Ascending aorta (tissue), 2 donors: ENCODE data around the gene TRMT10A. TPM values are rescaled to one million over a fixed set of nuclear protein-coding genes. Genes with fewer than 3 reads are reported as not detected.
A peak's percentile ranks its signal among the peaks of the same experiment; 100 is the strongest.

ENCODE experiments used
- DNase-seq, 2 donors: peaks; one replicate each; pipeline ENCODE4 v3.0.0-alpha.2; 2019; ENCODE audit warnings: low spot score in 2 of 2
- H3K27ac ChIP-seq, 2 donors: fragments of 200-600 bp; sonication (generic); one replicate each; pipeline ENCODE4 v1.5.1; 2016 to 2017; ENCODE audit warnings: mild to moderate bottlenecking in 1 of 2
- H3K27me3 ChIP-seq: fragments of 200-600 bp; sonication (generic); one replicate; pipeline ENCODE4 v1.5.1; 2017
- H3K36me3 ChIP-seq, 2 donors: fragments of 200-600 bp; sonication (generic); one replicate each; pipeline ENCODE4 v1.5.1; 2016
- H3K4me1 ChIP-seq, 2 donors: fragments of 200-600 bp; sonication (generic); one replicate each; pipeline ENCODE4 v1.5.1; 2016 to 2017; ENCODE audit warnings: mild to moderate bottlenecking in 1 of 2
- H3K4me3 ChIP-seq, 2 donors: fragments of 200-600 bp; sonication (generic); one replicate each; pipeline ENCODE4 v1.5.1; 2016 to 2017; ENCODE audit warnings: mild to moderate bottlenecking in 1 of 2
- H3K9me3 ChIP-seq, 2 donors: fragments of 200-600 bp; sonication (generic); one replicate each; pipeline ENCODE4 v1.5.1; 2016
- intact Hi-C: fragments of 100-400 bp; cut with DNase I; formaldehyde crosslinking; loops from one replicate; pipeline ENCODE4 v1.15.1; 2023
- total RNA-seq: library from RNA; depleted of rRNA; stranded (reverse); fragments of >200 nt; gene quantifications from one replicate; pipeline ENCODE4 v1.1.0, GENCODE V29; 2016
- TF ChIP-seq, protein P1 (sequence below), 3 experiments: fragments of 200-600 bp in 2 of 3; fragments of 450-650 bp in 1 of 3; sonication (generic) in 2 of 3; IDR thresholded peaks; one replicate each; pipeline ENCODE4 v1.5.1; 2016 to 2019; ENCODE audit warnings: antibody characterized with exemption in 3 of 3, mild to moderate bottlenecking in 1 of 3, moderate library complexity in 1 of 3

The TRMT10A gene, protein sequence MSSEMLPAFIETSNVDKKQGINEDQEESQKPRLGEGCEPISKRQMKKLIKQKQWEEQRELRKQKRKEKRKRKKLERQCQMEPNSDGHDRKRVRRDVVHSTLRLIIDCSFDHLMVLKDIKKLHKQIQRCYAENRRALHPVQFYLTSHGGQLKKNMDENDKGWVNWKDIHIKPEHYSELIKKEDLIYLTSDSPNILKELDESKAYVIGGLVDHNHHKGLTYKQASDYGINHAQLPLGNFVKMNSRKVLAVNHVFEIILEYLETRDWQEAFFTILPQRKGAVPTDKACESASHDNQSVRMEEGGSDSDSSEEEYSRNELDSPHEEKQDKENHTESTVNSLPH
- total RNA-seq: not detected

DNA sequence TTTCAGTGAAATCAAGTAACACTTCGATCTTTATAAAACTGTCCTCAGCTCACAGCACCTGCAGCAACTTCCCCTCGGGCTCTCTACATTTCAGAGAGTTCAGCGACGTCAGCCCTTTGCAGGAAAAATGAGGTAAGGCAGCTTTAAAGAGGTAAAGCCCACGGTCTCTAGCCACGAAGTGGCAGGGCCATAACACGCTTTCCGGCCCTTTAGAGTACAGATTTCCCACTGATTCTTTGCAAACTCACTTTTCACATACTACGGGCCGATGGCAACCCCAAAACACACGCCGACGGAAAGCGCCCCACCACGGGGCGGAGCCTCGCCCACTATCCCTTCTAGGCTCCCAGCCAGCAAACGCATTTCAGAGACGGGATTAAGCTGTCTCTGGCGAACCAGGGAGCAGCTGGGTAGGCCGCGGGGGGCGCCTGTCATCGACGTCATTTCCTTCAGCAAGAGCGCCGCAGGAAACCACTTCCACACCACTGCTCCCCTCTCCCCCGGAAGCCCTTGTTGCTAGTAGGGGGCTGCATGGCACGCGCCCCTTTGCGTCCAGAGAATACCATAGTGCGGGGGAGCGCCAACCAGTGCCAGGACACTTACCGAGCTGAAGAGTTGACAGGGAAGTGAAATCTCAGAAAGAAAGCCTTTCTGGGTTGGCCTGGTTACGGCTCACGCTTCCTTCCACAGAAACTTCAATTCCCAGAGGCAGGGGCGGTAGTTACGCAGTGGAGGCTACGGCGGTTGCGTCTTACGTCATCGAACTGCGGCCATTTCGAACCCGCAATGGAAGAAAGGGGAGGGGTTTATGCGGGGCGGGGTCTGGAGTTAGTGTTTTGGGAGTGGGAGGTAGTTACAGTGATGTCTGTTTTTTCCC, at the start of gene TRMT10A:
Gene TRMT10A (minus strand): TSS at position 730 of the 877 bp plus-strand sequence. CDS start 4,701 bp downstream, outside the sequence.
- H3K4me3 ChIP-seq: peak within 1 kb of the TSS; percentile 75 to 79
- TF ChIP-seq, protein P1, sequence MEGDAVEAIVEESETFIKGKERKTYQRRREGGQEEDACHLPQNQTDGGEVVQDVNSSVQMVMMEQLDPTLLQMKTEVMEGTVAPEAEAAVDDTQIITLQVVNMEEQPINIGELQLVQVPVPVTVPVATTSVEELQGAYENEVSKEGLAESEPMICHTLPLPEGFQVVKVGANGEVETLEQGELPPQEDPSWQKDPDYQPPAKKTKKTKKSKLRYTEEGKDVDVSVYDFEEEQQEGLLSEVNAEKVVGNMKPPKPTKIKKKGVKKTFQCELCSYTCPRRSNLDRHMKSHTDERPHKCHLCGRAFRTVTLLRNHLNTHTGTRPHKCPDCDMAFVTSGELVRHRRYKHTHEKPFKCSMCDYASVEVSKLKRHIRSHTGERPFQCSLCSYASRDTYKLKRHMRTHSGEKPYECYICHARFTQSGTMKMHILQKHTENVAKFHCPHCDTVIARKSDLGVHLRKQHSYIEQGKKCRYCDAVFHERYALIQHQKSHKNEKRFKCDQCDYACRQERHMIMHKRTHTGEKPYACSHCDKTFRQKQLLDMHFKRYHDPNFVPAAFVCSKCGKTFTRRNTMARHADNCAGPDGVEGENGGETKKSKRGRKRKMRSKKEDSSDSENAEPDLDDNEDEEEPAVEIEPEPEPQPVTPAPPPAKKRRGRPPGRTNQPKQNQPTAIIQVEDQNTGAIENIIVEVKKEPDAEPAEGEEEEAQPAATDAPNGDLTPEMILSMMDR (IDR thresholded peaks at IDR 0.05): peak in 2 of 3 experiments; percentile 23 to 24
- intact Hi-C loops: loop anchor here (1.0 to 10.0 kb wide), 8 partner anchors 47 to 387 kb away; partner anchors contain the start of genes ADH1B, C4orf54, H2AZ1 and LAMTOR3
- peak; percentile 85 to 99 for DNase-seq
- H3K36me3 ChIP-seq: no peaks in the 10 kb centered on the region
- H3K27me3 ChIP-seq: no peaks in the 10 kb centered on the region
- peaks cover 5 to 8% of the 10 kb centered on the region in 2 donors for H3K4me1 ChIP-seq
- no peaks in the 10 kb centered on the region for H3K9me3 ChIP-seq
- H3K27ac ChIP-seq: peak within 1 kb of the TSS; percentile 97

DNA sequence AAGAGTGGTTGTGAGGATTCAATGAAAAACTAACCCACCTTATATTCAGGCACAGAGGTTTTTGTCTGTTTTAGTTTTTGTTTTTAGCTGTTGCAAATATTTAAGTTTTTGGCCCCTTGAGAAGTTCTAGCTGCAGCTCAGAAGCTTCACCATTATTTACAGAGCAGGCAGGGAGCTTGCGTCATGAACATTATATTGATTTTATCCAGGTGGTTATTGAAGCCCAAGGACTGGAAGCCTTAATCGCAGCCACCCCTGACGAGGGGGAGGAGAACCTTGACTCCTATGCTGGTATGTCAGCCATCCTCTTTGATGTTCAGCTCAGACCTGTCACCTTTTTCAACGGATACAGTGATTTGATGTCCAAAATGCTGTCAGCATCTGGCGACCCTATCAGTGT, 48.9 kb upstream of the TRMT10A start:
- DNase-seq: no peak
- H3K27ac ChIP-seq: no peak overlapping the region
- peaks cover 0 to 11% of the 10 kb centered on the region in 2 donors for H3K4me1 ChIP-seq
- intact Hi-C loops: loop anchor here (5.0 kb wide), 1 partner anchor 335 kb away; the partner anchor contains the start of gene DNAJB14
- TF ChIP-seq, protein P1 (IDR thresholded peaks at IDR 0.05): no peak
- H3K4me3 ChIP-seq: no peak overlapping the region
- no peaks in the 10 kb centered on the region for H3K27me3 ChIP-seq
- H3K36me3 ChIP-seq: no peaks in the 10 kb centered on the region
- no peaks in the 10 kb centered on the region for H3K9me3 ChIP-seq

DNA sequence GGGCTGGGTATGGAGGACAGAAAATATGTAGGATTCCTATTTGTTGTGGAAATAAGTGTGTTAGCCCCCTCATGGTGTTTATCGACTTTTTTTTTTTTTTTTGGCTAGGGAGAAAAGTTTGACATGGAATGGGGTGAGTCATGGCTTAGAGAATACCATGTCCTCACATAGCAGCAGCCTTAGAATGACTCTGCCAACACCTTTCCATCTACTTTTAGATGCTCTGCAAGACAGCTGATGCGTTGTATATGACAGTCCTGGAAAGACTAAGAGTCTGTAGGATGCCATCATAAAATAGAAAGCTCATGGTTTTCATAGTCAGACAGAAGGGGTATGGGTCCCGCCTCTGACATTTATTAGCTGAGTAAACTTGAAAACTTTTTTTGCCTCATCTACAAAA, 48.4 kb upstream of the TRMT10A start:
- TF ChIP-seq, protein P1 (IDR thresholded peaks at IDR 0.05): no peak
- Histone ChIP-seq H3K4me3 (no peak overlapping the region), H3K27ac (no peak overlapping the region), H3K36me3 (no peaks in the 10 kb centered on the region), H3K27me3 (no peaks in the 10 kb centered on the region), H3K9me3 (no peaks in the 10 kb centered on the region), H3K4me1 (peaks cover 0 to 11% of the 10 kb centered on the region in 2 donors)
- DNase-seq: no peak
- intact Hi-C loops: loop anchor here (5.0 kb wide), 1 partner anchor 335 kb away; the partner anchor contains the start of gene DNAJB14

DNA sequence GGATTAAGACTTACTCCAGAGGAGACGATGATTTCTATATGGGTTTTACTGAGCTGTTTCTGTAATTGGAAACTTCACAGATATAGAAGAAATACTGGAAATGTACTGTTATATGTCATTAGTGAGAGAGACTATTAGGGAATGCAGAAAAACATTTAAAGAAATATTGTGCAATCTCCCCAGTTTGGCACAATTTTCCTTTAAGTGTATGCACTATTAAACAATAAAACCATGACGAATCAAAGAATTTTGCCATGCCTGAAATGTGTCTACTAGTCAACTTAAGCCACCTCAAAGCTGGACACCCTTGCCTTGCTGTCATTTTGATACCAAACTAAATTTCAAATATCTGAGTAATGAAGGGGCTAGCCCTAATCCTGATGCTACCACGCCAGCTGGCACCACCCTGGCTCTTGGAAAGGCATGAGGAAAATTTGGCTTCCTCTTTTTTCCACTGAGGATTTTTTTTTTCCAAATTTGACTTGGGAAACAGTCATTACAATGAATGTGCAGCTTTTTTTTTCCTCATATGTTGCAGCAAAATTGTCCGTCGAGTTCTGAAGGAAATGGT, 46.9 kb upstream of the TRMT10A start:
- Histone ChIP-seq H3K9me3 (no peaks in the 10 kb centered on the region), H3K4me1 (peaks cover 0 to 11% of the 10 kb centered on the region in 2 donors), H3K4me3 (peak overlapping the region in 1 of 2 donors; percentile 41), H3K27me3 (no peaks in the 10 kb centered on the region), H3K27ac (peak overlapping the region; percentile 21 to 56), H3K36me3 (no peaks in the 10 kb centered on the region)
- intact Hi-C loops: loop anchor here (2.0 to 5.0 kb wide), 2 partner anchors 46 to 337 kb away; partner anchors contain the start of genes DNAJB14 and TRMT10A
- TF ChIP-seq, protein P1 (IDR thresholded peaks at IDR 0.05): no peak
- DNase-seq: peak in 1 of 2 donors; percentile 72

- Histone ChIP-seq H3K27ac (no peak overlapping the region), H3K36me3 (no peaks in the 10 kb centered on the region), H3K4me1 (peaks cover 0 to 11% of the 10 kb centered on the region in 2 donors), H3K27me3 (no peaks in the 10 kb centered on the region), H3K4me3 (no peak overlapping the region), H3K9me3 (no peaks in the 10 kb centered on the region)
- TF ChIP-seq, protein P1 (IDR thresholded peaks at IDR 0.05): no peak
- intact Hi-C loops: no loop called here
- DNase-seq: no peak
Measured at GRCh38 chr4:99608417-99608816, 44.6 kb upstream of the TRMT10A start.
